SK-N-SH (cell line): ENCODE measurements around the gene UBN1. TPM values are rescaled to one million over a fixed set of nuclear protein-coding genes. Genes with fewer than 3 reads are reported as not detected.

Experiments used
- CTCF ChIA-PET: fragments of 300-600, 350-600 bp; formaldehyde crosslinking; extraction: SDS; loops from one replicate; lab custom pipeline; 2021; lab: Yijun Ruan, JAX
- POLR2A ChIA-PET: fragments of 350-600 bp; sonication (Branson Sonifier 250); formaldehyde crosslinking; extraction: SDS; loops from one replicate; lab custom pipeline; 2020; ENCODE audit warnings: antibody characterized with exemption, inconsistent platforms; lab: Yijun Ruan, JAX
- DNase-seq: peaks from one replicate; pipeline ENCODE4 v3.0.0; 2012
- H2AFZ ChIP-seq: fragments of 200-600 bp; sonication (generic); 2 replicates; pipeline ENCODE4 v1.8.1; 2016; ENCODE audit warnings: antibody characterized with exemption, mild to moderate bottlenecking, low read depth
- H3F3A ChIP-seq: fragments of 200-600 bp; sonication (generic); replicated peaks from 2 replicates; pipeline ENCODE3; 2016; ENCODE audit warnings: antibody characterized with exemption, mild to moderate bottlenecking; ENCODE audit not compliant: insufficient read depth
- H3K27ac ChIP-seq, 2 experiments: fragments of 200-500 bp in 1 of 2; fragments of 200-600 bp in 1 of 2; sonication (Bioruptor generic) in 1 of 2; sonication (generic), shearing (Covaris generic) in 1 of 2; 2 replicates each; pipeline versions ENCODE4 v1.5.1 to v1.6.1; 2014 to 2016; ENCODE audit warnings: low read depth in 2 of 2, inconsistent platforms in 1 of 2, low read length in 1 of 2, mild to moderate bottlenecking in 1 of 2, mixed read lengths in 1 of 2
- H3K27me3 ChIP-seq: fragments of 200-600 bp; sonication (generic), shearing (Covaris generic); 2 replicates; pipeline ENCODE4 v1.6.1; 2016; ENCODE audit warnings: mixed run types; ENCODE audit not compliant: insufficient read depth
- H3K36me3 ChIP-seq, 2 experiments: fragments of 200-500 bp in 1 of 2; fragments of 200-600 bp in 1 of 2; sonication (Bioruptor generic) in 1 of 2; sonication (generic) in 1 of 2; replicated peaks in 1 of 2; 2 replicates each; pipeline versions ENCODE3 to v1.5.1; 2014 to 2016; ENCODE audit warnings: low read length in 1 of 2, mild to moderate bottlenecking in 1 of 2; ENCODE audit not compliant: insufficient read depth in 2 of 2, control insufficient read depth in 1 of 2
- H3K4me1 ChIP-seq, 2 experiments: fragments of 200-500 bp in 1 of 2; fragments of 200-600 bp in 1 of 2; sonication (Bioruptor generic) in 1 of 2; sonication (generic), shearing (Covaris generic) in 1 of 2; 2 replicates each; pipeline versions ENCODE4 v1.5.1 to v1.6.1; 2014 to 2016; ENCODE audit warnings: low read depth in 1 of 2, low read length in 1 of 2, mixed run types in 1 of 2; ENCODE audit not compliant: insufficient read depth in 2 of 2, control insufficient read depth in 1 of 2
- H3K4me2 ChIP-seq: fragments of 200-600 bp; sonication (generic), shearing (Covaris generic); 2 replicates; pipeline ENCODE4 v1.6.1; 2017; ENCODE audit warnings: mixed run types
- H3K4me3 ChIP-seq, 2 experiments: fragments of 200-500 bp in 1 of 2; fragments of 200-600 bp in 1 of 2; sonication (Bioruptor generic) in 1 of 2; sonication (generic), shearing (Covaris generic) in 1 of 2; 2 replicates each; pipeline versions ENCODE4 v1.5.1 to v1.8.1; 2014 to 2016; ENCODE audit warnings: low read depth in 2 of 2, inconsistent platforms in 1 of 2, low read length in 1 of 2, mild to moderate bottlenecking in 1 of 2, mixed read lengths in 1 of 2, moderate library complexity in 1 of 2
- H3K79me2 ChIP-seq: fragments of 200-600 bp; sonication (generic); 2 replicates; pipeline ENCODE4 v1.8.1; 2017; ENCODE audit warnings: mild to moderate bottlenecking; ENCODE audit not compliant: insufficient read depth
- H3K9ac ChIP-seq: fragments of 200-600 bp; sonication (generic); 2 replicates; pipeline ENCODE4 v1.6.1; 2017; ENCODE audit warnings: mixed run types
- H3K9me2 ChIP-seq: fragments of 200-600 bp; sonication (generic); 2 replicates; pipeline ENCODE4 v1.6.1; 2017; ENCODE audit warnings: mixed run types
- H3K9me3 ChIP-seq: fragments of 200-600 bp; sonication (generic); 2 replicates; pipeline ENCODE4 v1.6.1; 2017; ENCODE audit warnings: mixed run types, mild to moderate bottlenecking, moderate library complexity
- H4K20me1 ChIP-seq: fragments of 200-600 bp; sonication (generic); 2 replicates; pipeline ENCODE4 v1.6.1; 2017; ENCODE audit warnings: mild to moderate bottlenecking, mixed run types; ENCODE audit not compliant: insufficient read depth
- EP300 ChIP-seq, 2 experiments: IDR thresholded peaks; 2 replicates each; pipeline versions ENCODE4 v1.4.0 to v1.6.1; 2012; ENCODE audit warnings: borderline replicate concordance in 1 of 2, low read depth in 1 of 2, low read length in 1 of 2
- FOXJ3 ChIP-seq: sonication (generic); formaldehyde crosslinking; IDR thresholded peaks from 2 replicates; pipeline ENCODE4 v1.5.1; 2020; ENCODE audit warnings: mild to moderate bottlenecking, missing genetic modification reagents
- GABPA ChIP-seq: IDR thresholded peaks from 2 replicates; pipeline ENCODE4 v1.4.0; 2012; ENCODE audit warnings: low read depth, mild to moderate bottlenecking
- GATA2 ChIP-seq: sonication (generic); formaldehyde crosslinking; IDR thresholded peaks from 2 replicates; pipeline ENCODE4 v1.5.0; 2020; ENCODE audit warnings: mild to moderate bottlenecking, missing genetic modification reagents
- JUND ChIP-seq: IDR thresholded peaks from 2 replicates; pipeline ENCODE4 v1.4.0; 2012
- MEF2A ChIP-seq: IDR thresholded peaks from 2 replicates; pipeline ENCODE4 v1.4.0; 2012; ENCODE audit warnings: low read depth, borderline replicate concordance
- MXI1 ChIP-seq: IDR thresholded peaks from 2 replicates; pipeline ENCODE4 v1.6.1; 2012; ENCODE audit warnings: mild to moderate bottlenecking, low read depth, low read length, improper control_type of control experiment
- NFIC ChIP-seq: IDR thresholded peaks from 2 replicates; pipeline ENCODE4 v1.4.0; 2012; ENCODE audit warnings: borderline replicate concordance
- NRF1 ChIP-seq: IDR thresholded peaks from 2 replicates; pipeline ENCODE4 v1.6.1; 2012; ENCODE audit warnings: low read depth, mild to moderate bottlenecking, low read length
- POLR2AphosphoS5 ChIP-seq: IDR thresholded peaks from 2 replicates; pipeline ENCODE4 v1.6.1; 2012; ENCODE audit warnings: low read depth, low read length
- RAD21 ChIP-seq: IDR thresholded peaks from 2 replicates; pipeline ENCODE4 v1.6.1; 2012; ENCODE audit warnings: mild to moderate bottlenecking, low read length
- RXRA ChIP-seq: IDR thresholded peaks from 2 replicates; pipeline ENCODE4 v1.4.0; 2012; ENCODE audit warnings: low read depth, mild to moderate bottlenecking, borderline replicate concordance
- SMC3 ChIP-seq: IDR thresholded peaks from 2 replicates; pipeline ENCODE4 v1.6.1; 2012; ENCODE audit warnings: low read depth, low read length, improper control_type of control experiment
- TAF1 ChIP-seq: IDR thresholded peaks from 2 replicates; pipeline ENCODE4 v1.6.1; 2012; ENCODE audit warnings: low read depth, mild to moderate bottlenecking, low read length, moderate library complexity, borderline replicate concordance
- TCF12 ChIP-seq: IDR thresholded peaks from 2 replicates; pipeline ENCODE4 v1.4.0; 2012
- TEAD4 ChIP-seq: IDR thresholded peaks from 2 replicates; pipeline ENCODE4 v1.4.0; 2012; ENCODE audit warnings: mild to moderate bottlenecking, borderline replicate concordance; ENCODE audit not compliant: insufficient read depth
- YY1 ChIP-seq: IDR thresholded peaks from 2 replicates; pipeline ENCODE4 v1.4.0; 2012; ENCODE audit warnings: low read depth, mild to moderate bottlenecking
- WGBS: methylation state at CpG from one replicate; pipeline ENCODE4 v1.1.6; 2017; ENCODE audit warnings: low lambda C conversion rate; 5-methylcytosine and 5-hydroxymethylcytosine counted together
- polyA plus RNA-seq, 3 experiments: library from polyadenylated mRNA; depleted of rRNA; stranded (reverse); fragments of >200 nt; gene quantifications; 2 replicates each; pipeline ENCODE4 v1.2.3, GENCODE V29; 2012
- TF ChIP-seq, protein P1 (sequence below): IDR thresholded peaks from 2 replicates; pipeline ENCODE4; 2012
- TF ChIP-seq, protein P2 (sequence below): IDR thresholded peaks from 2 replicates; pipeline ENCODE4 v1.4.0; 2012; ENCODE audit warnings: low read depth, borderline replicate concordance
- TF ChIP-seq, protein P3 (sequence below): fragments of 150-350 bp; IDR thresholded peaks from 2 replicates; pipeline ENCODE4 v1.6.1; 2017; ENCODE audit warnings: antibody characterized with exemption, low read length, low read depth, borderline replicate concordance

UBN1 gene
- polyA plus RNA-seq, 1 of the 3 experiments (the other 2 are of a cell fraction): 10.9 TPM

DNA sequence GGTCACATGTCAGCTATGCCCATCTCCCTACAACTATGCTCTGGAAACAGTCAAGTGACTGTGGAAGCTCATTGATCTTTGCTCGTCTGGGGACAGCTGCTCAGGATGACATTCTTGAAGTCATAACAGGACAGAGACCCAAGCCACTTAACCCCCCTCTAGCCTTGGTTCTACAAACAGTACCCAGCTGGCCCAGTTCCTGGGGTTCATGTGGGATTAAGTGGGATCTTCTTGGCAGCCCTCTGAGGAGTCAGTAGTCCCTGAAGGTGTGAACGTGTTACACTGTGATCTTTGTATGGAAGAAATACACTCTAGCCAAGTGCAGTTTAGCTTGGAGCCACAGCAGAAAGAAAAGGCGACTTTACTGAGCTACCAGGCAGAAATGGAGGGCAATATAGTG, 25.8 kb downstream of the UBN1 start:
- Histone ChIP-seq H3K4me1 (no peaks in the 10 kb centered on the region), H3K4me3 (no peak overlapping the region), H3K9ac (no peak overlapping the region), H3K4me2 (no peak overlapping the region), H3F3A (no peaks in the 10 kb centered on the region), H3K9me3 (no peaks in the 10 kb centered on the region), H3K27me3 (no peaks in the 10 kb centered on the region), H3K79me2 (peaks cover 12% of the 10 kb centered on the region; the same call in 1 of the 2 replicates), H3K27ac (no peak overlapping the region), H3K36me3 (peaks cover 30 to 84% of the 10 kb centered on the region in 2 experiments), H4K20me1 (peaks cover 8% of the 10 kb centered on the region; the same call in 1 of the 2 replicates), H3K9me2 (no peaks in the 10 kb centered on the region), H2AFZ (no peak overlapping the region)
- WGBS: 90% methylated on average over 3 of the region's 3 CpGs
- TF ChIP-seq RAD21 (no peak), FOXJ3 (CRISPR knock-in tag) (no peak), MEF2A (no peak)
- TF ChIP-seq, protein P1, sequence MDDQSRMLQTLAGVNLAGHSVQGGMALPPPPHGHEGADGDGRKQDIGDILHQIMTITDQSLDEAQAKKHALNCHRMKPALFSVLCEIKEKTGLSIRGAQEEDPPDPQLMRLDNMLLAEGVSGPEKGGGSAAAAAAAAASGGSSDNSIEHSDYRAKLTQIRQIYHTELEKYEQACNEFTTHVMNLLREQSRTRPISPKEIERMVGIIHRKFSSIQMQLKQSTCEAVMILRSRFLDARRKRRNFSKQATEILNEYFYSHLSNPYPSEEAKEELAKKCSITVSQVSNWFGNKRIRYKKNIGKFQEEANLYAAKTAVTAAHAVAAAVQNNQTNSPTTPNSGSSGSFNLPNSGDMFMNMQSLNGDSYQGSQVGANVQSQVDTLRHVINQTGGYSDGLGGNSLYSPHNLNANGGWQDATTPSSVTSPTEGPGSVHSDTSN: no peak
- CTCF ChIA-PET: interaction anchor here (1.0 kb wide), 1 partner anchor 25 kb away, joined by 3 read pairs; no protein-coding TSS in a partner anchor
- DNase-seq: no peak
- POLR2A ChIA-PET: interaction anchor here (0.6 kb wide), 1 partner anchor 57 kb away, joined by 3 read pairs; no protein-coding TSS in a partner anchor

DNA sequence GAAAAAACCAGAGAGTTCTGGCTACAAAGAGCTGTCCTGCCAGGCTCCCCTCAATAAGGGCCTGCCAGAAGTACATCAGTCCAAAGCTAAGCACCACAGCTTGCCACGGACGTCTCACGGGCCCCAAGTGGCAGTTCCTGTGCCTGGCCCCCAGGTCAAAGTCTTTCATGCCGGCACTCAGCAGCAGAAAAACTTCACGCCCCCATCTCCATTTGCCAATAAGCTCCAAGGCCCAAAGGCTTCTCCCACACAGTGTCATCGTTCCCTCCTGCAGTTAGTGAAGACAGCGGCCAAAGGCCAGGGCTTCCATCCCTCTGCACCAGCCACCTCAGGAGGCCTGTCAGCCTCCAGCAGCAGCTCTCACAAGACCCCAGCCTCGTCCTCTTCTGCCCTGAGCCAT, 27.4 kb downstream of the UBN1 start:
- peaks cover 8% of the 10 kb centered on the region; the same call in 1 of the 2 replicates for H3K79me2 ChIP-seq
- no peak overlapping the region for H3K27ac ChIP-seq
- 91% methylated on average over 4 of the region's 8 CpGs for WGBS
- TF ChIP-seq MXI1 (no peak), TEAD4 (no peak), POLR2AphosphoS5 (no peak), SMC3 (no peak), RXRA (no peak), EP300 (IDR thresholded peaks at IDR 0.05; ENCODE audit: borderline replicate concordance in 1 of 2, low read depth in 1 of 2, low read length in 1 of 2) (no peak), GATA2 (CRISPR knock-in tag) (no peak), NFIC (no peak), TCF12 (no peak), TAF1 (no peak), JUND (no peak), GABPA (no peak), NRF1 (no peak), YY1 (no peak)
- TF ChIP-seq, protein P2, sequence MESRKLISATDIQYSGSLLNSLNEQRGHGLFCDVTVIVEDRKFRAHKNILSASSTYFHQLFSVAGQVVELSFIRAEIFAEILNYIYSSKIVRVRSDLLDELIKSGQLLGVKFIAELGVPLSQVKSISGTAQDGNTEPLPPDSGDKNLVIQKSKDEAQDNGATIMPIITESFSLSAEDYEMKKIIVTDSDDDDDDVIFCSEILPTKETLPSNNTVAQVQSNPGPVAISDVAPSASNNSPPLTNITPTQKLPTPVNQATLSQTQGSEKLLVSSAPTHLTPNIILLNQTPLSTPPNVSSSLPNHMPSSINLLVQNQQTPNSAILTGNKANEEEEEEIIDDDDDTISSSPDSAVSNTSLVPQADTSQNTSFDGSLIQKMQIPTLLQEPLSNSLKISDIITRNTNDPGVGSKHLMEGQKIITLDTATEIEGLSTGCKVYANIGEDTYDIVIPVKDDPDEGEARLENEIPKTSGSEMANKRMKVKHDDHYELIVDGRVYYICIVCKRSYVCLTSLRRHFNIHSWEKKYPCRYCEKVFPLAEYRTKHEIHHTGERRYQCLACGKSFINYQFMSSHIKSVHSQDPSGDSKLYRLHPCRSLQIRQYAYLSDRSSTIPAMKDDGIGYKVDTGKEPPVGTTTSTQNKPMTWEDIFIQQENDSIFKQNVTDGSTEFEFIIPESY: no peak
- TF ChIP-seq, protein P3, sequence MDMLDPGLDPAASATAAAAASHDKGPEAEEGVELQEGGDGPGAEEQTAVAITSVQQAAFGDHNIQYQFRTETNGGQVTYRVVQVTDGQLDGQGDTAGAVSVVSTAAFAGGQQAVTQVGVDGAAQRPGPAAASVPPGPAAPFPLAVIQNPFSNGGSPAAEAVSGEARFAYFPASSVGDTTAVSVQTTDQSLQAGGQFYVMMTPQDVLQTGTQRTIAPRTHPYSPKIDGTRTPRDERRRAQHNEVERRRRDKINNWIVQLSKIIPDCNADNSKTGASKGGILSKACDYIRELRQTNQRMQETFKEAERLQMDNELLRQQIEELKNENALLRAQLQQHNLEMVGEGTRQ: no peak
- no peaks in the 10 kb centered on the region for H3K4me1 ChIP-seq
- ChIA-PET POLR2A (no interaction called here), CTCF (interaction anchor here (0.6 kb wide), 1 partner anchor 21 kb away, joined by 3 read pairs; no protein-coding TSS in a partner anchor)
- no peaks in the 10 kb centered on the region for H4K20me1 ChIP-seq
- H3K9me2 ChIP-seq: no peaks in the 10 kb centered on the region
- H3K4me3 ChIP-seq: no peak overlapping the region
- no peaks in the 10 kb centered on the region for H3K27me3 ChIP-seq
- no peaks in the 10 kb centered on the region for H3K9me3 ChIP-seq
- no peak overlapping the region for H3K9ac ChIP-seq
- H3F3A ChIP-seq: peaks cover 5% of the 10 kb centered on the region
- H2AFZ ChIP-seq: no peak overlapping the region
- DNase-seq: no peak
- no peak overlapping the region for H3K4me2 ChIP-seq
- H3K36me3 ChIP-seq: peaks cover 42 to 75% of the 10 kb centered on the region in 2 experiments
